DOHH2 (cell line): ENCODE results near the gene MYO18A.

Experiments used
- CTCF ChIP-seq: fragments of 200-600 bp; sonication (generic); IDR thresholded peaks from one replicate; pipeline ENCODE4 v1.5.1; 2014; ENCODE audit warnings: antibody characterized with exemption, mild to moderate bottlenecking, low read depth, low read length; ENCODE audit not compliant: poor library complexity, severe bottlenecking
- EZH2phosphoT487 ChIP-seq: fragments of 200-600 bp; sonication (generic); IDR thresholded peaks from 2 replicates; pipeline ENCODE4 v1.6.1; 2017; ENCODE audit warnings: borderline replicate concordance, mild to moderate bottlenecking, antibody characterized with exemption, low read length, moderate library complexity, mixed read lengths

- TF ChIP-seq CTCF: no peak
- no peak for TF ChIP-seq EZH2phosphoT487
Observed at GRCh38 chr17:29194669-29195068, 14.5 kb upstream of the MYO18A start.
